GM12878 (cell line): Measurements from ENCODE around the gene CSNK1G1.

Experiments
- BMI1 ChIP-seq: fragments of 450-650 bp; IDR thresholded peaks from 2 replicates; pipeline ENCODE4 v1.6.1; 2016; ENCODE audit warnings: mild to moderate bottlenecking, moderate library complexity, borderline replicate concordance
- CTCF ChIP-seq, 3 experiments: IDR thresholded peaks in 2 of 3; conservative IDR thresholded peaks in 1 of 3; 2 replicates each; pipeline ENCODE4 v1.5.1; 2011; ENCODE audit warnings: low read depth in 3 of 3, low read length in 3 of 3, mild to moderate bottlenecking in 3 of 3, control low read depth in 2 of 3, moderate library complexity in 2 of 3, inconsistent platforms in 1 of 3, mixed read lengths in 1 of 3; ENCODE audit not compliant: control insufficient read depth in 2 of 3, insufficient read depth in 1 of 3; ENCODE audit errors: extremely low read depth in 1 of 3
- ESRRA ChIP-seq: IDR thresholded peaks from 2 replicates; pipeline ENCODE4 v1.6.1; 2012; ENCODE audit warnings: mild to moderate bottlenecking, low read length, improper control_type of control experiment
- JUND ChIP-seq: IDR thresholded peaks from 2 replicates; pipeline ENCODE4 v1.6.1; 2012; ENCODE audit warnings: low read depth, mild to moderate bottlenecking, low read length, improper control_type of control experiment, moderate library complexity
- MYC ChIP-seq: IDR thresholded peaks from 2 replicates; pipeline ENCODE4 v1.6.1; 2011; ENCODE audit warnings: mild to moderate bottlenecking, low read length, moderate library complexity, inconsistent platforms; ENCODE audit not compliant: insufficient read depth, insufficient replicate concordance, insufficient read length, severe bottlenecking
- NRF1 ChIP-seq: conservative IDR thresholded peaks from 2 replicates; pipeline ENCODE4 v1.6.1; 2011; ENCODE audit warnings: mild to moderate bottlenecking, low read depth, low read length, improper control_type of control experiment
- POLR2A ChIP-seq: IDR thresholded peaks from 2 replicates; pipeline ENCODE4 v1.6.1; 2011; ENCODE audit warnings: low read depth, mild to moderate bottlenecking, low read length
- POLR2AphosphoS5 ChIP-seq: IDR thresholded peaks from 2 replicates; pipeline ENCODE4 v1.6.1; 2011; ENCODE audit warnings: mild to moderate bottlenecking, low read length, inconsistent platforms
- RBBP5 ChIP-seq: fragments of 200-600 bp; sonication (generic); conservative IDR thresholded peaks from 2 replicates; pipeline ENCODE4 v1.6.1; 2016
- SRF ChIP-seq, 2 experiments: IDR thresholded peaks; 2 replicates each; pipeline ENCODE4 v1.6.1; 2011; ENCODE audit warnings: low read depth in 2 of 2, low read length in 2 of 2, mild to moderate bottlenecking in 1 of 2, moderate library complexity in 1 of 2

- TF ChIP-seq BMI1: no peak
- no peak for TF ChIP-seq NRF1
- no peak for TF ChIP-seq CTCF (IDR thresholded peaks at IDR 0.05 in 2 of 3, conservative IDR thresholded peaks at IDR 0.05 in 1 of 3; ENCODE audit: control insufficient read depth in 2 of 3, extremely low read depth in 1 of 3, insufficient read depth in 1 of 3, low read depth in 3 of 3, low read length in 3 of 3)
- TF ChIP-seq POLR2A: no peak
- no peak for TF ChIP-seq SRF (IDR thresholded peaks at IDR 0.05; ENCODE audit: low read depth in 2 of 2, low read length in 2 of 2)
- TF ChIP-seq MYC: no peak
- TF ChIP-seq POLR2AphosphoS5: no peak
- no peak for TF ChIP-seq RBBP5
- no peak for TF ChIP-seq JUND
- no peak for TF ChIP-seq ESRRA
Measured at GRCh38 chr15:64146520-64146884, 209.5 kb downstream of the CSNK1G1 start.
